K562 (cell line): ENCODE results near the gene FRYL. TPM values are rescaled to one million over a fixed set of nuclear protein-coding genes. Genes with fewer than 3 reads are reported as not detected.
A peak's percentile ranks its signal among the peaks of the same experiment; 100 is the strongest.

Experiments
- C11orf30 ChIP-seq: fragments of 450-650 bp; IDR thresholded peaks from 2 replicates; pipeline ENCODE4 v1.6.1; 2016; ENCODE audit warnings: low read depth, mild to moderate bottlenecking
- MAFF ChIP-seq: IDR thresholded peaks from 2 replicates; pipeline ENCODE4 v1.6.1; 2012; ENCODE audit warnings: low read length, improper control_type of control experiment
- MAFG ChIP-seq: fragments of 450-650 bp; conservative IDR thresholded peaks from 2 replicates; pipeline ENCODE4 v1.6.1; 2016; ENCODE audit warnings: missing genetic modification characterization, missing compliant biosample characterization
- MGA ChIP-seq: fragments of 450-650 bp; IDR thresholded peaks from 2 replicates; pipeline ENCODE4 v1.6.1; 2016; ENCODE audit warnings: mild to moderate bottlenecking, moderate library complexity
- NFE2 ChIP-seq: IDR thresholded peaks from 2 replicates; pipeline ENCODE4 v1.6.1; 2014; ENCODE audit warnings: antibody characterized with exemption, low read depth
- RCOR1 ChIP-seq, 2 experiments: IDR thresholded peaks; 2 replicates each; pipeline ENCODE4 v1.6.1; 2012; ENCODE audit warnings: low read depth in 2 of 2, low read length in 2 of 2, borderline replicate concordance in 1 of 2, improper control_type of control experiment in 1 of 2
- ZNF449 ChIP-seq: fragments of 250-450 bp; sonication (Bioruptor Pico); IDR thresholded peaks from 2 replicates; pipeline ENCODE4 v1.8.0; 2022; ENCODE audit warnings: moderate library complexity, mild to moderate bottlenecking, inconsistent platforms
- ZNF592 ChIP-seq: fragments of 450-650 bp; IDR thresholded peaks from 2 replicates; pipeline ENCODE4 v1.6.1; 2017; ENCODE audit warnings: antibody characterized with exemption, mild to moderate bottlenecking
- polyA plus RNA-seq, 8 experiments: library from polyadenylated mRNA; depleted of rRNA in 4 of 8; stranded (reverse) in 5 of 8; unstranded in 3 of 8; fragments of >200 nt; fragmentation: Nextera tagmentation in 2 of 8; fragmentation: Illumina TruSeq in 1 of 8; extraction: Ambion mirVana in 2 of 8; extraction: Trizol in 1 of 8; gene quantifications; 2 replicates each; pipeline versions ENCODE4 v1.2.1 to v1.2.3, GENCODE V29; 2011 to 2014; ENCODE audit warnings: inconsistent platforms in 1 of 8, missing spikeins in 1 of 8
- total RNA-seq, 7 experiments: library from RNA; depleted of rRNA in 6 of 7; stranded (reverse); fragments of >200 nt in 6 of 7; fragmentation: Illumina TruSeq in 2 of 7; extraction: Trizol in 2 of 7; gene quantifications; 2 replicates each; pipeline versions ENCODE4 v1.2.1 to v1.2.3, GENCODE V29; 2011 to 2021; ENCODE audit warnings: low replicate concordance in 1 of 7

The FRYL gene
- total and polyA plus RNA-seq, 9 of the 15 experiments (the other 6 are each of a cell fraction or from before 2014, with no cell fraction given): 7.2 to 34.9 (median 15.9) TPM

GRCh38 chr4:48484494-48485168 lies 295.4 kb downstream of the FRYL start (continued):
- TF ChIP-seq MGA (0 out of 2 replicates have a peak, but pooled peaks have one; percentile 29), RCOR1 (IDR thresholded peaks at IDR 0.05; ENCODE audit: borderline replicate concordance in 1 of 2, low read depth in 2 of 2, low read length in 2 of 2) (0 out of 4 replicates have a peak, but pooled peaks of 1 of the 2 experiments have one; percentile 31), C11orf30 (peak; percentile 84), MAFG (tag) (peak; percentile 59), ZNF592 (peak; percentile 46; the same call in 1 of the 2 replicates), NFE2 (peak; percentile 79), MAFF (peak; percentile 37; the same call in 1 of the 2 replicates), ZNF449 (no peak)
